ENCODE data around the gene ICAM1. TPM values are rescaled to one million over a fixed set of nuclear protein-coding genes. Genes with fewer than 3 reads are reported as not detected.

ICAM1 gene
- total RNA-seq, 4 donors from 2014 or later: 5.0 to 10.5 (median 7.7) TPM

DNA sequence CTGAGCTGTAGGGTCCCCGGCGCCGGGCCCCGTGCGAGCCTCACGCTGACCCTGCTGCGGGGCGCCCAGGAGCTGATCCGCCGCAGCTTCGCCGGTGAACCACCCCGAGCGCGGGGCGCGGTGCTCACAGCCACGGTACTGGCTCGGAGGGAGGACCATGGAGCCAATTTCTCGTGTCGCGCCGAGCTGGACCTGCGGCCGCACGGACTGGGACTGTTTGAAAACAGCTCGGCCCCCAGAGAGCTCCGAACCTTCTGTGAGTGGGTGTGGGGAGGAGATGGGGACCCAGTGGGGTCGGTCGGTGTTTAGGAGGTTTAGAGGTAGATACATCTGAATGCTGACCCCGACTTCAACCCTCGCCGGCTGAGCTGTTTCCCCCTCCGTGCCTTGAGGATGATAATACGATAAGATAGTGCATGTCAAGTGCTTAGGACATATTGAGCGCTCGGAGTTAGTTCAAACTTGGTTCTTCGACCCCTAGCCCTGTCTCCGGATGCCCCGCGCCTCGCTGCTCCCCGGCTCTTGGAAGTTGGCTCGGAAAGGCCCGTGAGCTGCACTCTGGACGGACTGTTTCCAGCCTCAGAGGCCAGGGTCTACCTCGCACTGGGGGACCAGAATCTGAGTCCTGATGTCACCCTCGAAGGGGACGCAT lies 20.8 kb downstream of the ICAM1 start:
- intact Hi-C loops (cut with DNase I; ENCODE audit: low total_unique reads) (no loop called here), in situ Hi-C loops (cut with MboI; ENCODE audit: low sequenced_read_pairs in 4 of 4) (no loop called here)
- H3K4me1 ChIP-seq: peaks cover 29 to 49% of the 10 kb centered on the region in 2 donors
- TF ChIP-seq POLR2A (IDR thresholded peaks at IDR 0.05) (no peak), CTCF (IDR thresholded peaks at IDR 0.05 in 4 of 5, conservative IDR thresholded peaks at IDR 0.05 in 1 of 5) (no peak)
- H3K27me3 ChIP-seq: peaks cover 97 to 100% (median 98%) of the 10 kb centered on the region in 3 donors
- H3K27ac ChIP-seq: no peak overlapping the region
- no peak for DNase-seq
- ATAC-seq: peak in 1 of 2 donors; percentile 10
- H3K4me3 ChIP-seq: peak overlapping the region; percentile 40 to 65 (median 46)
- H3K9me3 ChIP-seq: no peaks in the 10 kb centered on the region
- H3K36me3 ChIP-seq: no peaks in the 10 kb centered on the region

- in situ Hi-C loops (cut with MboI; ENCODE audit: low sequenced_read_pairs in 4 of 4): no loop called here
- intact Hi-C loops (cut with DNase I; ENCODE audit: low total_unique reads): no loop called here
- Histone ChIP-seq H3K4me1 (peaks cover 29 to 49% of the 10 kb centered on the region in 2 donors), H3K27me3 (peaks cover 95 to 99% (median 98%) of the 10 kb centered on the region in 3 donors), H3K9me3 (no peaks in the 10 kb centered on the region), H3K4me3 (peak overlapping the region; percentile 40 to 65 (median 46)), H3K27ac (no peak overlapping the region), H3K36me3 (no peaks in the 10 kb centered on the region)
- no peak for TF ChIP-seq CTCF (IDR thresholded peaks at IDR 0.05 in 4 of 5, conservative IDR thresholded peaks at IDR 0.05 in 1 of 5)
- TF ChIP-seq POLR2A (IDR thresholded peaks at IDR 0.05): no peak
- DNase-seq (peak; percentile 47 to 56), ATAC-seq (peak; percentile 53 to 56)
Observed at GRCh38 chr19:10292206-10292788, 21.4 kb downstream of the ICAM1 start.

DNA sequence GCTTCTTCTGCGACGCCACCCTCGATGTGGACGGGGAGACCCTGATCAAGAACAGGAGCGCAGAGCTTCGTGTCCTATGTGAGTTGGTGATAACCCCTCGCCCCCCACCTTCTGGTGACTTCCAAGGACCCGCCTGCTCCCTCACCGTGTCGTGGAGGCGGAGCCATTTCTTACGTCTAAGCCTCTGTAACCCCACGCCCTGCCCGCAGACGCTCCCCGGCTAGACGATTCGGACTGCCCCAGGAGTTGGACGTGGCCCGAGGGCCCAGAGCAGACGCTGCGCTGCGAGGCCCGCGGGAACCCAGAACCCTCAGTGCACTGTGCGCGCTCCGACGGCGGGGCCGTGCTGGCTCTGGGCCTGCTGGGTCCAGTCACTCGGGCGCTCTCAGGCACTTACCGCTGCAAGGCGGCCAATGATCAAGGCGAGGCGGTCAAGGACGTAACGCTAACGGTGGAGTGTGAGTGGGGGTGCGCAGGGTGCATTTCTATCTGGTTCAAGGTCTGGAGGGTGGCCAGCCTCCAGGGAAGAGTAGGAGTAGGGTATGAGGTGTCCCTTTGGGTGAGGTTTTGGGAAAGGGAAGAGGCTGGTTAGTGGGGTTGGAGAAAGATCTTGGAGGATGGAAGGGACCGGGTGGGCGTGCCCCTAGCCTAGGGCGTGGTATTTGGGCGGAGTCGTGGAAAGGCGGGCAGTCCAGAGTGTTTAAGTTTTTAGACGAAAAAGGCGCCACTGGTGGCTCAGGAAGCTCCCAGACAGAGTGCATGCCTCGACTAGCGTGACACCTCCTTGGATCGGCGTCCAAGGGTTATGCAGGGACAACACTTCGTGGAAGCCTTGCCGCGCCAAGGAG lies 22.1 kb downstream of the ICAM1 start:
- no peak overlapping the region for H3K27ac ChIP-seq
- peak overlapping the region; percentile 40 to 65 (median 46) for H3K4me3 ChIP-seq
- no peak for DNase-seq
- ATAC-seq: no peak
- TF ChIP-seq POLR2A (IDR thresholded peaks at IDR 0.05) (no peak), CTCF (IDR thresholded peaks at IDR 0.05 in 4 of 5, conservative IDR thresholded peaks at IDR 0.05 in 1 of 5) (no peak)
- peaks cover 91 to 92% (median 91%) of the 10 kb centered on the region in 3 donors for H3K27me3 ChIP-seq
- H3K9me3 ChIP-seq: no peaks in the 10 kb centered on the region
- in situ Hi-C loops (cut with MboI; ENCODE audit: low sequenced_read_pairs in 4 of 4): no loop called here
- intact Hi-C loops (cut with DNase I; ENCODE audit: low total_unique reads): no loop called here
- no peaks in the 10 kb centered on the region for H3K36me3 ChIP-seq
- H3K4me1 ChIP-seq: peaks cover 29 to 49% of the 10 kb centered on the region in 2 donors

DNA sequence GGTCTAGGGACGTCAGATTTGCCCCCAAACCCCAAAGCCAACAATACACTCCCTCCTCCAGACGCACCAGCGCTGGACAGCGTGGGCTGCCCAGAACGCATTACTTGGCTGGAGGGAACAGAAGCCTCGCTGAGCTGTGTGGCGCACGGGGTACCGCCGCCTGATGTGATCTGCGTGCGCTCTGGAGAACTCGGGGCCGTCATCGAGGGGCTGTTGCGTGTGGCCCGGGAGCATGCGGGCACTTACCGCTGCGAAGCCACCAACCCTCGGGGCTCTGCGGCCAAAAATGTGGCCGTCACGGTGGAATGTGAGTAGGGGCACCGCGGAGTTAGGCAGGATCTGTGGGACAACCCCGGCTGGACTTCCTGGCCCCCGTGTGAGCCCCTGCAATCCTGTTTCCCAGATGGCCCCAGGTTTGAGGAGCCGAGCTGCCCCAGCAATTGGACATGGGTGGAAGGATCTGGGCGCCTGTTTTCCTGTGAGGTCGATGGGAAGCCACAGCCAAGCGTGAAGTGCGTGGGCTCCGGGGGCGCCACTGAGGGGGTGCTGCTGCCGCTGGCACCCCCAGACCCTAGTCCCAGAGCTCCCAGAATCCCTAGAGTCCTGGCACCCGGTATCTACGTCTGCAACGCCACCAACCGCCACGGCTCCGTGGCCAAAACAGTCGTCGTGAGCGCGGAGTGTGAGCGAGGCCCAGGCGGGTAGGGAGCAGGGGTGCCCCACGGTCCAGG lies 22.9 kb downstream of the ICAM1 start:
- no peak for DNase-seq
- Histone ChIP-seq H3K36me3 (no peaks in the 10 kb centered on the region), H3K27me3 (peaks cover 83 to 91% (median 90%) of the 10 kb centered on the region in 3 donors), H3K4me1 (peaks cover 25 to 44% of the 10 kb centered on the region in 2 donors), H3K4me3 (no peak overlapping the region), H3K27ac (no peak overlapping the region), H3K9me3 (no peaks in the 10 kb centered on the region)
- intact Hi-C loops (cut with DNase I; ENCODE audit: low total_unique reads) (no loop called here), in situ Hi-C loops (cut with MboI; ENCODE audit: low sequenced_read_pairs in 4 of 4) (no loop called here)
- TF ChIP-seq CTCF (IDR thresholded peaks at IDR 0.05 in 4 of 5, conservative IDR thresholded peaks at IDR 0.05 in 1 of 5): no peak
- no peak for TF ChIP-seq POLR2A (IDR thresholded peaks at IDR 0.05)
- ATAC-seq: no peak
